Loucy (cell line): ENCODE data around the gene ENKUR.

Experiments
- EZH2phosphoT487 ChIP-seq: fragments of 200-600 bp; IDR thresholded peaks from 2 replicates; pipeline ENCODE4 v1.6.1; 2018; ENCODE audit warnings: antibody characterized with exemption, mild to moderate bottlenecking, moderate library complexity, borderline replicate concordance
- TF ChIP-seq, protein P1 (sequence below): fragments of 200-600 bp; sonication (generic); conservative IDR thresholded peaks from 2 replicates; pipeline ENCODE4 v1.5.1; 2014; ENCODE audit warnings: mild to moderate bottlenecking, antibody characterized with exemption, low read length

DNA sequence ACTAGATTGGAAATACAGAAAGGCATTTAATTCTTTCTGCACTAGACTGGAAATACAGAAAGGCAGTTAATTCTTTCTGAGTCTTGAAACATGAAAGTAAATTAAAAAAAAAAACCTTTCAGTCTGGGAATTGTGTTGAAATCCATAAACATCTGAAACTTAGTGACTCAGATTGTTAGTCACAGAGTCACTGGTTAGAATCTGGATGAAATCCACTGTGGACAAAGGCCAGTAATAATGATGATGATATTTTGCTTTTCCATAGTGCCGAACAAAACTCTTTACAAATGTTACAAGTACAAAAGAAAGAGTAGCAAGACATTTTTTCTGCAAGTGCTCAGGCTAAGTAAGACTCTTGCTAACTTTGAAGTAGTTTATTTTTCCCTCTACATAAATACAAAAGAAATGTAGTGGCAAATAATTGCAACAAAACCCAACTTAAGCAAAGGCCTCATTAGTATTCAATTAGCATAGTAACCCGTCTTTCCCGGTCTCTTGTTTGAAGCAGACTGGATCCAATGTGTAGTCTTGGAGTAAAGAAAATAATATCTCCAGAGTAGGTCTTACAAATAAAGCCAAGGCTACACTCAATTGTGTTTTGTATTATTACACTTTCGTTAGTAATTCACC, 57.8 kb downstream of the ENKUR start:
- TF ChIP-seq, protein P1, sequence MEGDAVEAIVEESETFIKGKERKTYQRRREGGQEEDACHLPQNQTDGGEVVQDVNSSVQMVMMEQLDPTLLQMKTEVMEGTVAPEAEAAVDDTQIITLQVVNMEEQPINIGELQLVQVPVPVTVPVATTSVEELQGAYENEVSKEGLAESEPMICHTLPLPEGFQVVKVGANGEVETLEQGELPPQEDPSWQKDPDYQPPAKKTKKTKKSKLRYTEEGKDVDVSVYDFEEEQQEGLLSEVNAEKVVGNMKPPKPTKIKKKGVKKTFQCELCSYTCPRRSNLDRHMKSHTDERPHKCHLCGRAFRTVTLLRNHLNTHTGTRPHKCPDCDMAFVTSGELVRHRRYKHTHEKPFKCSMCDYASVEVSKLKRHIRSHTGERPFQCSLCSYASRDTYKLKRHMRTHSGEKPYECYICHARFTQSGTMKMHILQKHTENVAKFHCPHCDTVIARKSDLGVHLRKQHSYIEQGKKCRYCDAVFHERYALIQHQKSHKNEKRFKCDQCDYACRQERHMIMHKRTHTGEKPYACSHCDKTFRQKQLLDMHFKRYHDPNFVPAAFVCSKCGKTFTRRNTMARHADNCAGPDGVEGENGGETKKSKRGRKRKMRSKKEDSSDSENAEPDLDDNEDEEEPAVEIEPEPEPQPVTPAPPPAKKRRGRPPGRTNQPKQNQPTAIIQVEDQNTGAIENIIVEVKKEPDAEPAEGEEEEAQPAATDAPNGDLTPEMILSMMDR, result no peak
- no peak for TF ChIP-seq EZH2phosphoT487
